Heart right ventricle (tissue), 16 donors: ENCODE results near the gene PCBP3. TPM values are rescaled to one million over a fixed set of nuclear protein-coding genes. Genes with fewer than 3 reads are reported as not detected.

Experiments used
- ATAC-seq, 8 donors: fragments of 200-7000 bp; cut with Tn5 transposase; one replicate each; pipeline ENCODE4 v1.9.1; 2020; ENCODE audit warnings: mild to moderate bottlenecking in 8 of 8, moderate library complexity in 8 of 8, moderate number of reproducible peaks in 1 of 8
- DNase-seq, 2 donors: peaks; one replicate each; pipeline ENCODE4 v3.0.0-alpha.2; 2020
- H3K27ac ChIP-seq, 10 donors: fragments of 200-600 bp; sonication (generic) in 2 of 10; one replicate each; pipeline versions ENCODE4 v1.5.0 to v1.8.0; 2020 to 2022; ENCODE audit warnings: mild to moderate bottlenecking in 3 of 10
- H3K27me3 ChIP-seq, 7 donors: fragments of 200-600 bp; one replicate each; pipeline ENCODE4 v1.8.0; 2021 to 2022; ENCODE audit warnings: mild to moderate bottlenecking in 2 of 7
- H3K36me3 ChIP-seq, 9 donors: fragments of 200-600 bp; sonication (generic) in 1 of 9; one replicate each; pipeline versions ENCODE4 v1.5.0 to v1.8.0; 2020 to 2022; ENCODE audit warnings: mild to moderate bottlenecking in 2 of 9
- H3K4me1 ChIP-seq, 9 donors: fragments of 200-600 bp; sonication (generic) in 1 of 9; one replicate each; pipeline versions ENCODE4 v1.5.0 to v1.8.0; 2020 to 2022; ENCODE audit warnings: mild to moderate bottlenecking in 4 of 9
- H3K4me3 ChIP-seq, 10 donors: fragments of 200-600 bp; sonication (generic) in 2 of 10; one replicate each; pipeline versions ENCODE4 v1.5.0 to v1.8.0; 2020 to 2022; ENCODE audit warnings: mild to moderate bottlenecking in 7 of 10, moderate library complexity in 2 of 10
- H3K9me3 ChIP-seq, 11 donors: fragments of 200-600 bp in 10 of 11; sonication (generic) in 2 of 11; one replicate each; pipeline versions ENCODE4 v1.5.0 to v1.8.0; 2013 to 2022; ENCODE audit warnings: mild to moderate bottlenecking in 2 of 11, control low read depth in 1 of 11, moderate library complexity in 1 of 11
- WGBS, 2 donors: extraction: QIAGEN DNeasy Blood & Tissue Kit; methylation state at CpG; one replicate each; pipeline ENCODE4 v1.1.7; 2013; ENCODE audit warnings: inconsistent platforms in 1 of 2; 5-methylcytosine and 5-hydroxymethylcytosine counted together
- intact Hi-C, 10 donors: fragments of 100-400 bp; cut with DNase I; formaldehyde crosslinking; loops; one replicate each; pipeline versions ENCODE4 v1.11.1 to v1.14.2; 2022
- polyA plus RNA-seq, 2 donors: library from polyadenylated mRNA; stranded (reverse); fragments of 200-250 nt; gene quantifications; one replicate each; pipeline ENCODE4 v1.2.3, GENCODE V29; 2013
- total RNA-seq, 10 donors: library from RNA; stranded (reverse); fragmentation: NEBNext Ultra II Directional in 3 of 10; extraction: Animal tissue kit (Norgen Biotek cat#: 25700) in 3 of 10; gene quantifications; one replicate each; pipeline versions ENCODE4 v1.2.1 to v1.2.4, GENCODE V29; 2021 to 2023
- TF ChIP-seq, protein P1 (sequence below), 9 donors: fragments of 200-600 bp; sonication (generic) in 2 of 9; IDR thresholded peaks; one replicate each; pipeline versions ENCODE4 v1.5.0 to v1.8.0; 2021 to 2022; ENCODE audit warnings: antibody characterized with exemption in 9 of 9, mild to moderate bottlenecking in 5 of 9, moderate library complexity in 1 of 9
- donor health status: Arrhythmogenic right ventricular cardiomyopathy.
- donor health status: ischemic (EF 13 %, LVEDD 7.1; RV severe dilation, severe dysfunction).
- donor health status: healthy with polysubstance abuse.
- donor health status: DM: no; HTN: yes; CAD: no.
- donor health status: DM: no; HTN: no; CAD: no.
- donor health status: ischemic (EF 25% LVEDD 6.9; RV normal size, moderate dysfunction).
- donor health status: ischemic (EF 25% LVEDD 5.7; RV mildly dilated, moderate dysfunction).
- donor health status: healthy.
- donor health status: DM: yes; HTN: yes; CAD: no.
- donor health status: Ischemic cardiomyopathy.
- donor health status: ischemic (EF 35%, LVEDD 5.7; RV mildly dilated, moderate dysfunction).
- donor health status: nonischemic (EF 11% LVEDD 7.7; RV severe dilation, severe dysfunction).
- donor health status: DM: yes; HTN: yes; CAD: no.
- donor health status: PGD.
- donor health status: ischemic (EF 29% LVEDD 5.4; RV normal size, mild dysfunction).
- donor health status: nonischemic (EF 23%, LVEDD 6.1; RV moderate dilation, normal function).

PCBP3 gene
- total and polyA plus RNA-seq, 12 donors: 0.25 to 11.3 (median 1.2) TPM

DNA sequence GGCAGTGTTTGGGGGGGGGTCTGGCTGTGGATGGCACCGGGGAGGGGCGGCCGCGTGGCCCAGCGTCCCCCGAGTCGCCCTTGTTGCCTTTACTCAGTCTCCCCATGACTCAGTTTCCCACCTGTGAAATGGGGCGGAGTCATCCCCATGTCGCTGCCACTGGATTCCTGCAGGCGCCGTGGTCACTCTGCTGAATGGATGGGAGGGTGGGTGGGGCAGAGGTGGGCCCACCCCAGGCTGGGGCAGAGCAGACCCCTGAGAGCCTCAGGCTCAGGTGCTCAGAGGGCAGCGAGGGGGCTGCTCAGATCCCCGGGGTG lies 340.1 kb downstream of the PCBP3 start:
- H3K36me3 ChIP-seq: peaks cover 0 to 43% (median 32%) of the 10 kb centered on the region in 9 donors
- ATAC-seq: no peak
- TF ChIP-seq, protein P1, sequence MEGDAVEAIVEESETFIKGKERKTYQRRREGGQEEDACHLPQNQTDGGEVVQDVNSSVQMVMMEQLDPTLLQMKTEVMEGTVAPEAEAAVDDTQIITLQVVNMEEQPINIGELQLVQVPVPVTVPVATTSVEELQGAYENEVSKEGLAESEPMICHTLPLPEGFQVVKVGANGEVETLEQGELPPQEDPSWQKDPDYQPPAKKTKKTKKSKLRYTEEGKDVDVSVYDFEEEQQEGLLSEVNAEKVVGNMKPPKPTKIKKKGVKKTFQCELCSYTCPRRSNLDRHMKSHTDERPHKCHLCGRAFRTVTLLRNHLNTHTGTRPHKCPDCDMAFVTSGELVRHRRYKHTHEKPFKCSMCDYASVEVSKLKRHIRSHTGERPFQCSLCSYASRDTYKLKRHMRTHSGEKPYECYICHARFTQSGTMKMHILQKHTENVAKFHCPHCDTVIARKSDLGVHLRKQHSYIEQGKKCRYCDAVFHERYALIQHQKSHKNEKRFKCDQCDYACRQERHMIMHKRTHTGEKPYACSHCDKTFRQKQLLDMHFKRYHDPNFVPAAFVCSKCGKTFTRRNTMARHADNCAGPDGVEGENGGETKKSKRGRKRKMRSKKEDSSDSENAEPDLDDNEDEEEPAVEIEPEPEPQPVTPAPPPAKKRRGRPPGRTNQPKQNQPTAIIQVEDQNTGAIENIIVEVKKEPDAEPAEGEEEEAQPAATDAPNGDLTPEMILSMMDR (IDR thresholded peaks at IDR 0.05): no peak
- no peaks in the 10 kb centered on the region for H3K9me3 ChIP-seq
- peak overlapping the region in 9 of 10 donors; percentile 25 to 92 (median 90) for H3K27ac ChIP-seq
- H3K4me3 ChIP-seq: peak overlapping the region; percentile 51 to 100 (median 96)
- 76 to 94% methylated on average over 12 to 13 of the region's 13 CpGs for WGBS, 2 donors
- H3K4me1 ChIP-seq: peaks cover 0 to 51% (median 12%) of the 10 kb centered on the region in 9 donors
- intact Hi-C loops: loop anchor here in 3 of 10 donors (5.0 to 10.0 kb wide), 3 partner anchors 44 to 74 kb away; no protein-coding TSS in a partner anchor
- DNase-seq: no peak
- peaks cover 0 to 17% (median 0%) of the 10 kb centered on the region in 7 donors for H3K27me3 ChIP-seq

DNA sequence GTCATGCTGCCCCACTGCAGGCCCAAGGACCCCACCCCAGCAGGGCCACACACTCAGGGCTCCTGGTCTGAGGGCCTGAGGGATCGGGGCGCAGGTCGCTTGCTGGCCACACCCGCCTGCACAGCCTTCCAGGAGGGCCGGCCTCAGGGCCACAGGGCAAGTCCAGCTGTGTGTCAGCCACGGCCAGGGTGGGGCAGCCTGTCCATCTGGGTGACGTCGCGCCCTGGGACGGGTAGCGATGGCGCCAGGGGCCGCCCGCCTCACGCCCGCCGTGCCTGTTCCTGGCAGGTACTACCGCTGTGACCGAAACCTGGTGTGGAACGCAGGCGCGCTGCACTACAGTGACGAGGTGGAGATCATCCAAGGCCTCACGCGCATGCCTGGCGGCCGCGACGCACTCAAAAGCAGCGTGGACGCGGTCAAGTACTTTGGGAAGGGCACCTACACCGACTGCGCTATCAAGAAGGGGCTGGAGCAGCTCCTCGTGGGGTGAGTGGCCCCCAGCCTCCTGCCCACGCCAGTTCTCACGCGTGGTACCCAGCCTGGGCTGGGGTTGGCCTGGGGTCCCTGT lies 340.5 kb downstream of the PCBP3 start:
- TF ChIP-seq, protein P1 (IDR thresholded peaks at IDR 0.05): no peak
- Histone ChIP-seq H3K27ac (peak overlapping the region in 9 of 10 donors; percentile 25 to 92 (median 90)), H3K4me1 (peaks cover 0 to 49% (median 12%) of the 10 kb centered on the region in 9 donors), H3K9me3 (no peaks in the 10 kb centered on the region), H3K27me3 (peaks cover 0 to 17% (median 0%) of the 10 kb centered on the region in 7 donors), H3K36me3 (peaks cover 0 to 47% (median 35%) of the 10 kb centered on the region in 9 donors), H3K4me3 (peak overlapping the region in 9 of 10 donors; percentile 78 to 100 (median 96))
- intact Hi-C loops: loop anchor here in 3 of 10 donors (5.0 to 10.0 kb wide), 3 partner anchors 43 to 73 kb away; no protein-coding TSS in a partner anchor
- ATAC-seq (peak in 3 of 8 donors; percentile 6 to 21 (median 16)), DNase-seq (peak in 1 of 2 donors; percentile 61)
- WGBS, 2 donors: 84 to 90% methylated on average over 35 to 38 of the region's 38 CpGs

DNA sequence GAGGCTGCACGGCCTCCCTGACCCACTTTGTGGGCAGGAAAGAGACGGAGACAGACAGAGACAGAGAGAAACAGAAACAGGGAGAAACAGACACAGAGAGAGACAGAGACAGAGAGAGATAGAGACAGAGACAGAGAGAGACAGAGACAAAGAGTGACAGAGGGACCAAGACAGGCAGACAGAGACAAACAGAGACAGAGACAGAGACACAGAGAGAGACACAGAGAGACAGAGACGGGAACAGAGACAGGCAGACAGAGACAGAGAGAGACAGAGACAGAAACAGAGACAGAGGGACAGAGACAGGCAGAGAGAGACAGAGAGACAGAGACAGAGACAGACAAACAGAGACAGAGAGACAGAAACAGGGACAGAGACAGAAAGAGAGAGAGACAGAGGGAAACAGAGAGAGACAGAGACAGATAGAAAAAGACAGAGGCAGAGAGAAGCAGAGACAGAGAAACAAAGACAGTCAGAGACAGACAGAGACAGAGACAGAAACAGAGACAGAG lies 341.1 kb downstream of the PCBP3 start:
- Histone ChIP-seq H3K27ac (peak overlapping the region in 8 of 10 donors; percentile 85 to 92 (median 90)), H3K4me1 (peaks cover 0 to 53% (median 12%) of the 10 kb centered on the region in 9 donors), H3K27me3 (peaks cover 0 to 17% (median 0%) of the 10 kb centered on the region in 7 donors), H3K36me3 (peaks cover 0 to 53% (median 41%) of the 10 kb centered on the region in 9 donors), H3K9me3 (no peaks in the 10 kb centered on the region), H3K4me3 (peak overlapping the region in 8 of 10 donors; percentile 78 to 100 (median 96))
- DNase-seq (no peak), ATAC-seq (no peak)
- TF ChIP-seq, protein P1 (IDR thresholded peaks at IDR 0.05): no peak
- intact Hi-C loops: loop anchor here in 3 of 10 donors (5.0 to 10.0 kb wide), 3 partner anchors 43 to 73 kb away; no protein-coding TSS in a partner anchor
- WGBS, 2 donors: 70 to 75% methylated on average over 3 of the region's 3 CpGs

DNA sequence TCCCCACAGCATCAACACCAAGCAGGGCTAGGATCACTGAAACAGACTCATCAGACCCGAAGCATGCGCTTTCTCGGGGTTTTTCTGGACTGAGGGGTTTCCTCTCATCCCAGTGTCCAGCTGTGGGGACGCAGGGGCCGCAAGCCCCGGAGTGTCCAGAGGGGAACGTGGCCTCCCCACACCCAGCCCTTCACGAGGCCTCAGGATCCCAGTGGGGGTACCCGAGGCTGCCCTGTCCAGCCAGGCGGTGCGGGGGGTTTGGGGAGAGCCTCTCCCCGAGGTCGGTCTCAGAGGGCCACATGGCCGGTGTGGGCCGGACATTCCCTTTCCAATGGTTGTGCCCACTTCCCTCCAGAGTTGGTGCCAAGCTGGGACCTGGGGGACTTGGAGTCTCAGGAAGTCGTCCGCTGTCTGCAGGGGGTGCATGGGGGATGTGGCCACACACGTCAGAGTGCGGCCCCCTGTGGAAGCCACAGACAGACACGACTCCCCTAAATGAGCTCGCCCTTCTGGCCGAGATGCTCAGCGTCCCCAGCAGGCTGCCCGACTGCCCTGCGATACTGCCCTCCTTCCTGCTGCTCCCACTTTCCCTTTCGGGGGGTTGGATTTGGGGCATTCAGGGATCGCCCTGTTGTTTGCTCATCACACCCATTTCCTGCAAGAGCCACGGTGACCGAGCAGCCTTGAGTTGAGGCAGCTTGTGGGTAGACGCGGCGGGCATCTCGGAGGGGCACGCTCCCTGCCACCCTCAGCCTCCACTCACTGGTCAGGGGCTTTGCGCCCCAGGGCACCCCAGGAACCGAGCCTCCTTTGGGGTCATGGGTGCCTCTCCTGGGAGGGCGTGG lies 342.2 kb downstream of the PCBP3 start:
- 91% methylated on average over 37 of the region's 37 CpGs for WGBS, 2 donors
- Histone ChIP-seq H3K4me3 (peak overlapping the region in 4 of 10 donors; percentile 0 to 78 (median 20)), H3K9me3 (no peaks in the 10 kb centered on the region), H3K36me3 (peaks cover 0 to 63% (median 44%) of the 10 kb centered on the region in 9 donors), H3K27me3 (peaks cover 0 to 17% (median 0%) of the 10 kb centered on the region in 7 donors), H3K27ac (peak overlapping the region in 7 of 10 donors; percentile 9 to 90 (median 49)), H3K4me1 (peaks cover 0 to 49% (median 12%) of the 10 kb centered on the region in 9 donors)
- ATAC-seq: no peak
- peak in 1 of 2 donors; percentile 14 for DNase-seq
- TF ChIP-seq, protein P1 (IDR thresholded peaks at IDR 0.05): no peak
- intact Hi-C loops: loop anchor here in 1 of 10 donors (10.0 kb wide), 1 partner anchor 59 kb away; no protein-coding TSS in a partner anchor
